HUES64 (cell line): ENCODE results near the gene KAZN.

ENCODE experiments used
- H3K27ac ChIP-seq: 2 replicates; pipeline ENCODE4 v1.7.0; 2013; ENCODE audit warnings: low read depth, low read length, inconsistent platforms
- H3K27me3 ChIP-seq: 2 replicates; pipeline ENCODE4 v1.6.1; 2013; ENCODE audit warnings: mild to moderate bottlenecking, low read length; ENCODE audit not compliant: insufficient read depth
- H3K36me3 ChIP-seq: 2 replicates; pipeline ENCODE4 v1.6.1; 2013; ENCODE audit warnings: mild to moderate bottlenecking, low read length; ENCODE audit not compliant: insufficient read depth
- H3K4me1 ChIP-seq: 2 replicates; pipeline ENCODE4 v1.6.1; 2013; ENCODE audit warnings: mild to moderate bottlenecking, low read length, moderate library complexity; ENCODE audit not compliant: insufficient read depth
- H3K4me3 ChIP-seq: 2 replicates; pipeline ENCODE4 v1.5.1; 2013; ENCODE audit warnings: mild to moderate bottlenecking, low read length, moderate library complexity
- H3K9ac ChIP-seq: 2 replicates; pipeline ENCODE4 v1.6.1; 2013; ENCODE audit warnings: mild to moderate bottlenecking, low read depth, low read length
- H3K9me3 ChIP-seq: 2 replicates; pipeline ENCODE4 v1.6.1; 2013; ENCODE audit warnings: low read depth, low read length; ENCODE audit not compliant: insufficient read depth
- WGBS: fragments of 150-250, 120-280 bp; methylation state at CpG from one replicate; pipeline ENCODE4 v1.1.7; 2013; ENCODE audit warnings: missing lambda C conversion rate; 5-methylcytosine and 5-hydroxymethylcytosine counted together

KAZN gene

DNA sequence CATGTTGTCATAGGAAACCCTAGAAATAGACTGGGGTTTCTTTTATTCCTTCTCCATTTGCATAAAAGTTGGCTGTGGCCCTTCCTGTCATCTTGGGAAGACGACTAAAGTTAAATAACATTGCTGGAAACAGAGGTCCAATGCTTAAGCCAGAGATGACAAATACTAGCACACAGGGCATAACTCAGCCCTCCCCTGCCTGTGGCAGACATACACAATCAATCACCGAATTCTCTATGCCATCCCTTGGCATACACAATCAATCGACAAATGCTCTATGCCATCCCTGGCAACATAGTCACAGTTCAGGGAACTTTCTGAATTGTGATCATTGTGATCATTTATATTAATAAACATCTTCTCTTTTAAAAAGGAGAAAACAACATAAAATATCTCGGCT, 229.4 kb downstream of the KAZN start:
- Histone ChIP-seq H3K36me3 (no peaks in the 10 kb centered on the region), H3K27ac (no peak overlapping the region)

DNA sequence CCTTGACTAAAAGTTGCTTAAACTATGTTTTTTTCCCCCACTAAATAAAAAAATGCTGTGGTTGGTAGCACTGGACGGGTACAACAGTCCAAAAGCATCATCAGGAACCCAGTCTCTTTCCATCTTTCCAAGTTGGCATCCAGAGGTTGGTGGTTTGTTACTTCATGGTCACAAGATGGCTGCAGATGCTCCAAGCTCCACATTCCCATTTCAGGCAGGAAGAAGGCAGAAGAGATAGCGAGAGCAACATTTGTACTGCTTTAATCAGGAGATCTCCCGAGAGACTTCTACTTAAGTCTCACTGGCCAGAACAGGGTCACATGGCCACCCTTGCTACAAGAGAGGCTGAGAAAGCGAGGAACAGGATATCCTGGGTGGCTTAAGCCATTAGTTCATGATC, 230.2 kb downstream of the KAZN start:
- Histone ChIP-seq H3K27ac (no peak overlapping the region), H3K4me1 (no peaks in the 10 kb centered on the region), H3K36me3 (no peaks in the 10 kb centered on the region), H3K9ac (no peak overlapping the region), H3K9me3 (no peaks in the 10 kb centered on the region), H3K4me3 (no peak overlapping the region), H3K27me3 (no peaks in the 10 kb centered on the region)
- 96% methylated on average over 4 of the region's 4 CpGs for WGBS

More for the DNA sequence above, 229.4 kb downstream of the KAZN start:
- no peaks in the 10 kb centered on the region for H3K9me3 ChIP-seq
- no peaks in the 10 kb centered on the region for H3K27me3 ChIP-seq
- no peaks in the 10 kb centered on the region for H3K4me1 ChIP-seq
- H3K9ac ChIP-seq: no peak overlapping the region
- WGBS: 98% methylated on average over 3 of the region's 4 CpGs
- H3K4me3 ChIP-seq: no peak overlapping the region

DNA sequence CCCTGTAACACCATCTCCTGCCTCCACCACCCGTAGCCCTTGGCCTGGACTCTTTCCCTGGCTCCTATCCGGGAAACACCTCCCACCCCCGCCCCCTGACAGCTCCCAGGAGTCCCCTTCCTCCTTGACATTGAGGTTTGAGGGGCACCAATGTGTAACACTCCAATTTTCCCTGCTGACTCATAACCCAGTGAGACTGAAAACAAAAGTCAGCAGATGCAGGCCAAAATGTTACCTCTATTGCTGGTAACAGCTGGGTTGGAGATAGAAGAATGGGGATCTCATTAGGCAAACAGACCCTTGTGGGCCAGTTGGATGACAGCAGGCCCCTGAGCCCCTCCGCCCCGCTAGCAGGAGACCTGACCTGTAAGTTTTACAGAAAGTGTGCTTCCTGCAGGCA, 237.2 kb downstream of the KAZN start:
- Histone ChIP-seq H3K36me3 (no peaks in the 10 kb centered on the region), H3K9ac (no peak overlapping the region), H3K9me3 (0 out of 2 replicates have a peak, but pooled peaks cover 2% of the 10 kb centered on the region), H3K27ac (no peak overlapping the region), H3K27me3 (no peaks in the 10 kb centered on the region), H3K4me3 (no peak overlapping the region), H3K4me1 (0 out of 2 replicates have a peak, but pooled peaks cover 3% of the 10 kb centered on the region)
- 73% methylated on average over 5 of the region's 5 CpGs for WGBS

DNA sequence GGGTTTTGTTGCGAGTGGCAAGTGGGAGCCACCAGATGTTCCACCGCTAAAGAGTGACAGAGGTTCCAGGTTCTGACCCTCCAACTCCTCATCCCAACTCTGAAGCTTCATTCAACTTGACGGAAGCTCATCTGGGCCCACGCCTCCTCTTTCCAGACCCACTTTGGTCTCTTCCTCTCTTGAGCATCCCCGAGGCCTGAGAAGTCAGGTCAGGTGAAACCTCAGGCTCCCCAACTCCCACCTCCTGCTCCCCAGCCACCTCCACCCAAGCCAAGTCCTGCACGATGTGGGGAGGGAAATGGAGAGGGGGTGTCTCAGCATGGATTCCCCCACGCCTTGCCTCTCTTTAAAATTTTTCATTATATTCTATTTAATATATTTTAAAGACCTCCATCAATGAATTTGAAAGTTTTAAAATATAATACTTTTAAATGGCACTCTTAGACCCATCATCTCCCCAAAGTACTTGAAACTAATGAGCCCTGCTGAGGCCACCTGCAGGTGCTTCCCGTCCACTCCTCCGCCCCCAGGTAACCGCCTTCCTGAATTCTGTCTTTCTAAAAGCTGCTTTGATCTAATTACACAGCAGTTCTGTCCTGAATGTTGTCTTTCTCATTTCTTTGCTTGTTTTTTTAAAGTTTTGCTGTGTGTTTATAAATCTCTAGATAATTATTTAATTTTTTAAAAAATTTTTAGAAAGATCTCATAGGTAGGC, 238.1 kb downstream of the KAZN start:
- Histone ChIP-seq H3K27ac (no peak overlapping the region), H3K9ac (no peak overlapping the region)
- 81% methylated on average over 8 of the region's 10 CpGs for WGBS

DNA sequence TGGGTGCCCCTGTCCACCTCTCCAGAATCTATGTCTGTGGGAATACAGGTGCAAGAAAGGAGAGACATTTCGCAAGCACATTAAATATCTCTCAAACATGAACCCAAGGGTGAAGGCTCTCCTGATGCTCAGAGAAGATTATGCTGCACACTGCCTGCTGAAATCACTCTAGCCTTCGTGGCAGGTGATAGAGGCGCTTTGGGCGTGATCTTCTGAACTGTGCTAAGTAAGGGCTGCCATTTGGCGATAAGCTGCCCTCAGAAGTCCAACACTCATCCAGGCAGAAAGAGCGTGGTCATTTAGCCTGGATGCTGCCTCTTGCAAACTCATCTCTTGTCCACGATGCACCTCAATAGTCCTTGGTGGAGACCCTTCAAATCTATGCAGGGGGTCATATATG, 241.9 kb downstream of the KAZN start:
- 95% methylated on average over 7 of the region's 7 CpGs for WGBS
- Histone ChIP-seq H3K36me3 (no peaks in the 10 kb centered on the region), H3K9me3 (peaks cover 16% of the 10 kb centered on the region), H3K27ac (no peak overlapping the region), H3K4me3 (no peak overlapping the region), H3K27me3 (no peaks in the 10 kb centered on the region), H3K9ac (no peak overlapping the region), H3K4me1 (0 out of 2 replicates have a peak, but pooled peaks cover 3% of the 10 kb centered on the region)

More for the DNA sequence above, 238.1 kb downstream of the KAZN start:
- Histone ChIP-seq H3K27me3 (no peaks in the 10 kb centered on the region), H3K4me3 (no peak overlapping the region), H3K9me3 (peaks cover 8% of the 10 kb centered on the region), H3K36me3 (no peaks in the 10 kb centered on the region), H3K4me1 (0 out of 2 replicates have a peak, but pooled peaks cover 3% of the 10 kb centered on the region)

DNA sequence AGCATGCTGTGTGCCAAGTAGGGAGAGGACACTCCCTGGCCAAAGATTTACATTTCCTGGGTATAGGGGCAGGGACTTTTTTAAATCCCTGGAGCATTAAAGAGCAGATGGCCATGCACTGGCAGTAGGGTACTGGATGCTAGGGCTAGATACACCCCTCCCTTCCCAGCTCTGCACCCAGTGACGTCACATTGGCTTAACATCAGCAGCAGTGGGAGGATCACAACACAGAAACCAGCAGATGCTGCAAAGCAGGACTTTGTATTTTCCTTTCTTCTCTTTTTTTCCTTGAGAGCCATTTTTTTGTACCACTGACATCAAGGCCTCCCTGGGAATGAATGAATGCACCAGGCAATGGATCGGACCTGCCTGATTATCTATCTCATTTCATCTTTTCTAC, 243.0 kb downstream of the KAZN start:
- Histone ChIP-seq H3K4me3 (no peak overlapping the region), H3K27ac (no peak overlapping the region), H3K9me3 (peaks cover 16% of the 10 kb centered on the region), H3K27me3 (no peaks in the 10 kb centered on the region), H3K4me1 (0 out of 2 replicates have a peak, but pooled peaks cover under 1% of the 10 kb centered on the region), H3K36me3 (no peaks in the 10 kb centered on the region), H3K9ac (no peak overlapping the region)
- WGBS: 93% methylated on average over 2 of the region's 2 CpGs

DNA sequence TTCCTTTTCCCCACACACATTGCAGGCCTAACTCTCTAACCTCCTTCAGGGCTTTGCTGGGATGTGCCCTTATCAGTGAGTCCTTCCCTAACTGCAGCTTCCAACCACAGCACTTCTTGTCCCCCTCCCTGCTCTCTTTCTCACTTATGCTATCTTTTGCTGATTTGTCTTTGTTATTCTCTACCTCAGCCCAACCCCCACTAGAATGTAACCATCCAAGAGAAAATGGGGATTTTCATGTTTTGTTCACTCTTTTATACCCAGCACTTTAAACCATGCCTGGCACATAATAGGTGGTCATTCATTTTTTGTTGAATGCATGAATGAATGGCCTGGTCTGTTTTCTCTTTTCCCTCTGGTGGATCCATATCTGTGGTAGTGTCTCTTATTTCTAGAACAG, 243.5 kb downstream of the KAZN start:
- H3K27ac ChIP-seq: no peak overlapping the region

DNA sequence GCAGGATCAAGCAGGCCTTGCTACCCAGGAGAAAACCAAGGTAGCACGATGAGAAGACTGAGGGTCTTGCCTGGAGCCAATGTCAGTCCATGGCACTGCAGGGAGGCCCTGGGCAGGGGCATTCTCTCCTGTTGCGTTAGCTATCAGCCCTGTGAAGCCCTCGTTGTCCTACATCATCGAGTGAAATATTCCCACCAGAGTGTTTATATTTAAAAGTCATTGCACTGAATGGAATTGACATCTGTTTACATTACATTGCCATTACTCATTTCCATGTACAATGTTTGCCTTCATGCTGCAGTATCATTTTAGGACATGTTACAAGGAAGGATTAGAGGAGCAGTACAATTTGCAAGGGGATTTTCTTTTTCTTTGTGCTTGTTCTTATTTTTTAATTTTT, 243.9 kb downstream of the KAZN start:
- WGBS: 94% methylated on average over 4 of the region's 4 CpGs
- Histone ChIP-seq H3K27ac (no peak overlapping the region), H3K9ac (no peak overlapping the region), H3K36me3 (no peaks in the 10 kb centered on the region), H3K27me3 (no peaks in the 10 kb centered on the region), H3K4me3 (no peak overlapping the region), H3K4me1 (no peaks in the 10 kb centered on the region), H3K9me3 (peaks cover 16% of the 10 kb centered on the region)

More for the DNA sequence above, 243.5 kb downstream of the KAZN start:
- H3K9ac ChIP-seq: no peak overlapping the region
- no peaks in the 10 kb centered on the region for H3K27me3 ChIP-seq
- H3K36me3 ChIP-seq: no peaks in the 10 kb centered on the region
- no peaks in the 10 kb centered on the region for H3K4me1 ChIP-seq
- peaks cover 16% of the 10 kb centered on the region for H3K9me3 ChIP-seq
- no peak overlapping the region for H3K4me3 ChIP-seq

DNA sequence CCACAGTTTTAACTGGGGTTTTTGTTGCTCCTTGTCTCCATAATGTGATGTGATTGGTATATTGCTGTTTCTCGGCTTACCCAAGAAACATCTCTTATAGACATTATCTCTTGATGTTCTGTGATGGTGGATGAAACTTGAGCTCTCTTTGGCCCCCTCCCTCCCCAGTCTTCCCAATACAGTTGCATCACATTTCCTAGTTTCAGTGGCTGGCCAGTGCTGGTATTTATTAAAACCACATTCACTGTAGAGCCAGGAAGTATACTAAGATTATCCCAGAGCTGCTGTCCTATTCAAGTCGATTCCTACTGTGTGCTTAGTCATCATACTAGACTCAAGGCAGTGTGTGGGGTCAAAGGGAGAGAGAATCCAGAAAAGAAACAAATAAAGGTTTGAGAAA, 244.4 kb downstream of the KAZN start:
- no peaks in the 10 kb centered on the region for H3K4me1 ChIP-seq
- H3K9me3 ChIP-seq: peaks cover 16% of the 10 kb centered on the region
- no peak overlapping the region for H3K27ac ChIP-seq
- H3K36me3 ChIP-seq: no peaks in the 10 kb centered on the region
- H3K4me3 ChIP-seq: no peak overlapping the region
- WGBS: 88% methylated on average over 1 of the region's 2 CpGs
- no peaks in the 10 kb centered on the region for H3K27me3 ChIP-seq
- H3K9ac ChIP-seq: no peak overlapping the region

DNA sequence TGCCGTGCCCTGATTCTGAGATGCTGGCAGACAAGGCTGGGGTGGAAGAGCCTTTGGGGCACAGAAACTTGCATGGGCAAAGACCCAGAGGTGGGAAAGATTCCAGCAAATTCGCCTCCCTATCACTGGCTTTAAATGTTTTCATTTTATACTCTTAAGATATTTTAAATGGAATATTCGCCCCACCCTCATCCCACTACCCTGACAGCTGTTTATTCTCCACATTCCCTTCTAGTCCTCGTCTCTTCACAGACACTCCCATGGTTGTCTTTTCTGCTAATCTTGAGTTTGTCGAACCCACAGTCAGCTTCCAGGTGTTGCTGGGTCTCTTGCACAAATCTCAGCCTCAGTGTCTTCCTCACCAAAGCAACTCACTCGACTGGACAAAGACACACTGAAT, 245.0 kb downstream of the KAZN start:
- no peaks in the 10 kb centered on the region for H3K4me1 ChIP-seq
- WGBS: 82% methylated on average over 5 of the region's 6 CpGs
- H3K36me3 ChIP-seq: no peaks in the 10 kb centered on the region
- H3K4me3 ChIP-seq: no peak overlapping the region
- H3K27me3 ChIP-seq: no peaks in the 10 kb centered on the region
- peaks cover 16% of the 10 kb centered on the region for H3K9me3 ChIP-seq
- H3K9ac ChIP-seq: no peak overlapping the region
- no peak overlapping the region for H3K27ac ChIP-seq

DNA sequence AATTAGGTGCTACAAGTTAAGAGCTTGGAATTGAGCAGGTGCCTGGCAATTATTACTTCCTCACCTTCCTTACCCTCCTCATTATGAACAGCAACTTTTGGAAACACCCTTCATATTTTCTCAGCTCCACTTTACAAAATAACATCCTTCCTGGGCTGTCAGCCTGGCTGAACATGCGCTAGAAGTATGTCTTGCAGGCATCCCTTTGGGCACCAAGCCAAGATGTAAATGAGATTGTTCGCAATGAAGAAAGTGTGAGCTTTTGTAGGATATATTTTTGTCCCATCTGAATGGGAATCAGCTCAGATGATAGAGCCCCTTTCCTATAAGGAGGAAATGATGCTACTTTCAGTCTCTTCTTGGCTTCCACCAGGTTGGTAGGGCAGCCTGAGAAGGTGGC, 245.9 kb downstream of the KAZN start:
- no peaks in the 10 kb centered on the region for H3K27me3 ChIP-seq
- no peak overlapping the region for H3K27ac ChIP-seq
- H3K36me3 ChIP-seq: no peaks in the 10 kb centered on the region
- peaks cover 16% of the 10 kb centered on the region for H3K9me3 ChIP-seq
- H3K9ac ChIP-seq: no peak overlapping the region
- whole genome bisulfite sequencing: 97% methylated on average over 2 of the region's 2 CpGs
- H3K4me1 ChIP-seq: no peaks in the 10 kb centered on the region
- H3K4me3 ChIP-seq: no peak overlapping the region
